Measurements from ENCODE around the gene GAL3ST3. TPM values are rescaled to one million over a fixed set of nuclear protein-coding genes. Genes with fewer than 3 reads are reported as not detected.

GAL3ST3 gene
- total RNA-seq, 2 experiments from 2014 or later, result not detected

DNA sequence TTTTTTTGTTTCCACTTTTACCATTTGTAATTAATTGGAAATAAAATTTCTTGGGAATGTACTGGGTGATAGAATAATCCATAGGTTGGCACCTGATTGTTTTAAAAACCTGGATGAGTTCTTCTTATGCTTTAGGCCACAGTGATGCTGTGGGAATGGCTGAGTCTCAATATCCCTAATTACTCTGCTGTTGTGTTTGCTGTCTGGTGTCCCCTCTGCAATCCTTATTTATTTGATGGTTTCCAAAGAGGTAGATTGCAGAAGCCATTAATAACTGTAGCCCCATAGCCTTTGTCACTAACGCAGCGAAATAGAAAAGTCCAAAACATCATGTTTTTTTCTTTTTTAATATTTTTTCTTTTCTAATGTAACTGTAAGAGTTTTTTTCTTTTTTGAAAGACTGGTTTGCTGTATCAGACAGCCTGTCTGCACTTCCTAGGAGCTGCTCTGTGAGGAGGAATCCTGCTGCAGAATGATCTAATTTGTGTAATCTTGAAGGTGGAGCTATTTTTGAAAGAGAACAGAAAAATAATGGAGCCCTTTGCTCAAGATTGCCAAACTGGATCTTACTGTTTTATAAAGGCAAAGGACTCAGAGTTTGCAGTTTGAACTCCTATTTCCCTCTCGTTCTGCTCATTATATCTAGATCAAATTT, 36.0 kb upstream of the GAL3ST3 start:
- no peak for DNase-seq (ENCODE audit: low spot score)
- Histone ChIP-seq H2AFZ (ENCODE audit: low read length) (peak overlapping the region; percentile 22; the same call in 1 of the 2 replicates), H3K9me3 (ENCODE audit: low read length) (no peaks in the 10 kb centered on the region), H3K4me1 (ENCODE audit: insufficient read depth, low read length, poor library complexity, severe bottlenecking) (peaks cover 93% of the 10 kb centered on the region), H3K4me3 (ENCODE audit: low read depth, low read length, poor library complexity, severe bottlenecking) (peak overlapping the region; percentile 56), H3K79me2 (ENCODE audit: insufficient read depth, low read depth, low read length) (peaks cover 82% of the 10 kb centered on the region), H3K9me2 (ENCODE audit: insufficient read depth, low read length) (no peaks in the 10 kb centered on the region), H3K27ac (ENCODE audit: low read depth, low read length, poor library complexity, severe bottlenecking) (peak overlapping the region; percentile 74), H4K20me1 (ENCODE audit: insufficient read depth, low read length) (no peaks in the 10 kb centered on the region), H3K4me2 (ENCODE audit: low read length) (peak overlapping the region; percentile 83), H3K36me3 (ENCODE audit: insufficient read depth, low read length) (no peaks in the 10 kb centered on the region)
- BruUV-seq (replicated peaks), result no TSS peak
- ChIA-PET CTCF (ENCODE audit: unreplicated experiment) (no interaction called here), POLR2A (interaction anchor here (1.0 to 1.5 kb wide), 2 partner anchors 31 to 42 kb away, joined by 3 read pairs; no protein-coding TSS in a partner anchor)
- TF ChIP-seq, protein P1, sequence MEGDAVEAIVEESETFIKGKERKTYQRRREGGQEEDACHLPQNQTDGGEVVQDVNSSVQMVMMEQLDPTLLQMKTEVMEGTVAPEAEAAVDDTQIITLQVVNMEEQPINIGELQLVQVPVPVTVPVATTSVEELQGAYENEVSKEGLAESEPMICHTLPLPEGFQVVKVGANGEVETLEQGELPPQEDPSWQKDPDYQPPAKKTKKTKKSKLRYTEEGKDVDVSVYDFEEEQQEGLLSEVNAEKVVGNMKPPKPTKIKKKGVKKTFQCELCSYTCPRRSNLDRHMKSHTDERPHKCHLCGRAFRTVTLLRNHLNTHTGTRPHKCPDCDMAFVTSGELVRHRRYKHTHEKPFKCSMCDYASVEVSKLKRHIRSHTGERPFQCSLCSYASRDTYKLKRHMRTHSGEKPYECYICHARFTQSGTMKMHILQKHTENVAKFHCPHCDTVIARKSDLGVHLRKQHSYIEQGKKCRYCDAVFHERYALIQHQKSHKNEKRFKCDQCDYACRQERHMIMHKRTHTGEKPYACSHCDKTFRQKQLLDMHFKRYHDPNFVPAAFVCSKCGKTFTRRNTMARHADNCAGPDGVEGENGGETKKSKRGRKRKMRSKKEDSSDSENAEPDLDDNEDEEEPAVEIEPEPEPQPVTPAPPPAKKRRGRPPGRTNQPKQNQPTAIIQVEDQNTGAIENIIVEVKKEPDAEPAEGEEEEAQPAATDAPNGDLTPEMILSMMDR (conservative IDR thresholded peaks at IDR 0.05; ENCODE audit: low read length), result no peak
- no peak for TF ChIP-seq EZH2phosphoT487 (IDR thresholded peaks at IDR 0.05; ENCODE audit: borderline replicate concordance, low read depth, low read length)
- intact Hi-C loops (cut with micrococcal nuclease; ENCODE audit: unreplicated experiment), result no loop called here

DNA sequence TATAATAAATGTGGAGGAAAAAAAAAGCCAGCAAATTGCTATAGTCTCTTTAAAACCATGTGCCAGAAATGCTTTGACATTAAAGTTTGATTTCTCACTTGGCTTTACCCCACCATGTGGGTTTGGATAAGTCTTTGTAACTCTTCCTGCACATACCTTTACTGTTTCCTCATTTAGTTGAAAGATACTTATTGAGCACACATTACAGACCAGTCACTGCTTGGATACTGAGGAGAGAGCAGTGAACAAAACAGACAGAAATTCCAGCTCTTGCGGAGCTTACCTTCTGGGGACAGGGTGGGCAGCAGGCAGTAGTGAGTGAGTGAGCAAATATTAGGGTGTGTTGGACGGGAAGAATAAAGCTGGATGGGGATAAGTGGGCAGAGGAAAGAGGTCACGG, 34.8 kb upstream of the GAL3ST3 start:
- Histone ChIP-seq H3K9me2 (ENCODE audit: insufficient read depth, low read length) (no peaks in the 10 kb centered on the region), H3K27ac (ENCODE audit: low read depth, low read length, poor library complexity, severe bottlenecking) (peak overlapping the region; percentile 74), H3K4me2 (ENCODE audit: low read length) (peak overlapping the region; percentile 83), H4K20me1 (ENCODE audit: insufficient read depth, low read length) (no peaks in the 10 kb centered on the region), H3K79me2 (ENCODE audit: insufficient read depth, low read depth, low read length) (peaks cover 78% of the 10 kb centered on the region), H3K36me3 (ENCODE audit: insufficient read depth, low read length) (no peaks in the 10 kb centered on the region), H3K4me1 (ENCODE audit: insufficient read depth, low read length, poor library complexity, severe bottlenecking) (peaks cover 95% of the 10 kb centered on the region), H3K4me3 (ENCODE audit: low read depth, low read length, poor library complexity, severe bottlenecking) (peak overlapping the region; percentile 56), H3K9me3 (ENCODE audit: low read length) (no peaks in the 10 kb centered on the region), H2AFZ (ENCODE audit: low read length) (peak overlapping the region; percentile 7; the same call in 1 of the 2 replicates)
- no peak for DNase-seq (ENCODE audit: low spot score)
- POLR2A ChIA-PET, result interaction anchor here (0.7 to 0.9 kb wide), 2 partner anchors 12 to 35 kb away, joined by 3 read pairs; no protein-coding TSS in a partner anchor
- no TSS peak for BruUV-seq (replicated peaks)
- intact Hi-C loops (cut with micrococcal nuclease; ENCODE audit: unreplicated experiment), result no loop called here
- TF ChIP-seq, protein P1 (conservative IDR thresholded peaks at IDR 0.05; ENCODE audit: low read length), result no peak
- no peak for TF ChIP-seq EZH2phosphoT487 (IDR thresholded peaks at IDR 0.05; ENCODE audit: borderline replicate concordance, low read depth, low read length)
- CTCF ChIA-PET (ENCODE audit: unreplicated experiment), result no interaction called here
